Measurements from ENCODE around the gene C6orf132.

Gene C6orf132

DNA sequence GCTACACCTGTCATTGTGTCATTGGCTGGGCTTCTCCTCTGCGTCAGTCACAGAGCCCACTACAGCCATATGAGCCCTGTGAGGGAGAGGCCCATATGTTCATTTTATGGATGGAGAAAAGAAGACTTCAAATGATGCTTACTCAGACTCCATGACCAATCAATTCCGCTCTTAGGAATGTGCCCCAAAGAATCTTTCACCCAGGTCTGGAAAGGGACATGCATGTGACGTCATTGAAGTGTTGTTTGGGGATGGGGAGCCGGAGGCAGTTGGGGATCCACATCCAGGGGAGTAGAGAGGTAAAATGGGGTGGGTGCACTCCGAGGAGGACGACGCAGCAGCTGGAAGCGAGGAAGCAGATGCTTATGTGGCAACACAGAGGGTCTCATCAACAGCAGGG lies 9.6 kb upstream of the C6orf132 start:
- TF ChIP-seq POU2F2 (IDR thresholded peaks at IDR 0.05; ENCODE audit: low read depth, low read length) = no peak
- TF ChIP-seq TAF1 (IDR thresholded peaks at IDR 0.05; ENCODE audit: low read depth, low read length) = no peak
- TF ChIP-seq PAX5 (IDR thresholded peaks at IDR 0.05; ENCODE audit: insufficient read depth, low read length, severe bottlenecking) = no peak
- TF ChIP-seq POLR2A (IDR thresholded peaks at IDR 0.05; ENCODE audit: low read depth, low read length) = no peak
- no peak for TF ChIP-seq SPI1 (IDR thresholded peaks at IDR 0.05; ENCODE audit: low read depth, low read length)
- no peak for TF ChIP-seq POLR2AphosphoS5 (IDR thresholded peaks at IDR 0.05; ENCODE audit: low read depth, low read length)
- no peak for DNase-seq (ENCODE audit: insufficient read length, low spot score)
- no peak for FAIRE-seq

DNA sequence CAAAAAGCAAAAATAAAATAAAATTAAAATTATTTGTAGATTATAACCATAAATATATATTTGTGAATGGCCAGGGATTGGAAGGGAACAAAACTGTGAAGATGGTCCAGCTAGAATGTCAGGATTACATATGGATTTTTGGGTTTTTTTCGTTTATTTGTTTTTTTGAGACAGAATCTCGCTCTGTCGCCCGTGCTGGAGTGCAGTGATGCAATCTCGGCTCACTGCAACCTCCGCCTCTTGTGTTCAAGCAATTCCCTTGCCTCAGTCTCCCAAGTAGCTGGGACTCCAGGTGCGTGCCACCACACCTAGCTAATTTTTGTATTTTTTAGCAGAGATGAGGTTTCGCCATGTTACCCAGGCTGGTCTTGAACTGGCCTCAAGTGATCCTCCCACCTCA lies 7.8 kb upstream of the C6orf132 start:
- no peak for DNase-seq (ENCODE audit: insufficient read length, low spot score)
- no peak for FAIRE-seq
- TF ChIP-seq TAF1 (IDR thresholded peaks at IDR 0.05; ENCODE audit: low read depth, low read length) (no peak), PAX5 (IDR thresholded peaks at IDR 0.05; ENCODE audit: insufficient read depth, low read length, severe bottlenecking) (no peak), POLR2A (IDR thresholded peaks at IDR 0.05; ENCODE audit: low read depth, low read length) (no peak), SPI1 (IDR thresholded peaks at IDR 0.05; ENCODE audit: low read depth, low read length) (no peak), POLR2AphosphoS5 (IDR thresholded peaks at IDR 0.05; ENCODE audit: low read depth, low read length) (no peak), POU2F2 (IDR thresholded peaks at IDR 0.05; ENCODE audit: low read depth, low read length) (no peak)

DNA sequence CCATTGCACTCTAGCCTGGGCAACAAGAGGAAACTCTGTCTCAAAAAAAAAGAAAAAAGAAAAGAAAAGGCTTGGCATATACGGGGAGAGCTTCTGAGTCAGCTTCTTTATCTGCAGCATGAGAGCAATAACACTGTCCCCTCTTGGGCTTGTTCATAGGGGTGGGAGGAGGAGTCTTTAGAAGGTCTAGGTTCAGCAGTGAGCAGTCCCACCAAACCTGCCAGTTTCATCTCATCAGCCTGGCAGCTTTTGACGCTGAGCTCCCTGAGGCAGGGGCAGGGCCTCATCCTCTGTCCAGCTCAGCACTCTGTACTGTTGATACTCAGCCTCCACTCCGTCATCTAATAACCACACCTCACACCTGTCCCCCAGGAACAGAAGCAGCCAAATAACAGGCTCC lies 5.6 kb upstream of the C6orf132 start:
- DNase-seq (ENCODE audit: insufficient read length, low spot score) = no peak
- no peak for FAIRE-seq
- TF ChIP-seq PAX5 (IDR thresholded peaks at IDR 0.05; ENCODE audit: insufficient read depth, low read length, severe bottlenecking) (no peak), SPI1 (IDR thresholded peaks at IDR 0.05; ENCODE audit: low read depth, low read length) (no peak), POLR2AphosphoS5 (IDR thresholded peaks at IDR 0.05; ENCODE audit: low read depth, low read length) (no peak), POU2F2 (IDR thresholded peaks at IDR 0.05; ENCODE audit: low read depth, low read length) (no peak), TAF1 (IDR thresholded peaks at IDR 0.05; ENCODE audit: low read depth, low read length) (no peak), POLR2A (IDR thresholded peaks at IDR 0.05; ENCODE audit: low read depth, low read length) (no peak)

DNA sequence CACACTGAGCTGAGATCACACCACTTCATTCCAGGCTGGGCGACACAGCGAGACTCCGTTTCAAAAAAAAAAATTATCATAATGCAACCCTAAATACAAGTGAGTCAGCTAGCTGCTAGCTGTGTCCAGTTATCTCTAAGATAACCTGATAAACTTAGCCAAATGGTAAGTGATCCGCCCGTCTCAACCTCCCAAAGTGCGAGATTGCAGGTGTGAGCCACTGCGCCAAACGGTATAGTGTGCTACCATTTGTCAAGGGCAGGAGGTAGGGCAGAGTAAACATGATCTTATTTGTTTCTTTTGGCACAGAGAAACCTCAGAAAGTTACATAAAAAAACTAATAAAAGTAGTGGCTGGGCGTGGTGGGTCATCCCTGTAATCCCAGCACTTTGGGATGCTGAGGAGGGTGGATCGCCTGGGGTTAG lies 4.7 kb upstream of the C6orf132 start:
- DNase-seq (ENCODE audit: insufficient read length, low spot score) (no peak), FAIRE-seq (no peak)
- TF ChIP-seq PAX5 (IDR thresholded peaks at IDR 0.05; ENCODE audit: insufficient read depth, low read length, severe bottlenecking) (no peak), SPI1 (IDR thresholded peaks at IDR 0.05; ENCODE audit: low read depth, low read length) (no peak), POU2F2 (IDR thresholded peaks at IDR 0.05; ENCODE audit: low read depth, low read length) (no peak), POLR2A (IDR thresholded peaks at IDR 0.05; ENCODE audit: low read depth, low read length) (no peak), POLR2AphosphoS5 (IDR thresholded peaks at IDR 0.05; ENCODE audit: low read depth, low read length) (no peak), TAF1 (IDR thresholded peaks at IDR 0.05; ENCODE audit: low read depth, low read length) (no peak)

DNA sequence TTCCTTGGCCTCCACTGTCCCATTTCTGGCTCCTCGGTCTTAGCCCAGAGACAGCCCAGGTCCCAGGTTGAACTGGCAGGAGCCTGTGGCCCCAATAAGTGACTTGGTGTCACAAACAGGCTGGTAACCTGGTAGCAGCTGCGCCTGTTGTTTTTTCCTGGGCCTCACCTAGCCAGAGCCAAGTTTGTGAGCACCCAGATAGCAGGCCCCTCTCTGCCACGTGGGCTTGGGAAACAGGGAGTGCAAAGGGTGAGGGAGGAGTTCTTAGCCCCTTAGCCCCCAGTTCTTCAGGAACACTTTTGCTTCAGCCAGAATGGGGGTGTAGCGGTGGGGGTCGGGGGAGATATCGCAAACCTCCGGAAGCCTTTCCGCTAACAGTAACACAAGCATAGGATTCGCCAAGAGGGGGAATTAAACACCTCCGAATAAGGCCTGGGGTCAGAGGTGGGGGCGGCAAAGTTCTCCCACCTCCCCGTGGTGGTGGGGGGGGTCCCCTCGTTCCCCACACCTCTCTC lies 760 bp downstream of the C6orf132 start:
- DNase-seq (ENCODE audit: insufficient read length, low spot score) (no peak), FAIRE-seq (no peak)
- no peak for TF ChIP-seq SPI1 (IDR thresholded peaks at IDR 0.05; ENCODE audit: low read depth, low read length)
- TF ChIP-seq POLR2AphosphoS5 (IDR thresholded peaks at IDR 0.05; ENCODE audit: low read depth, low read length) = no peak
- TF ChIP-seq TAF1 (IDR thresholded peaks at IDR 0.05; ENCODE audit: low read depth, low read length) = no peak
- no peak for TF ChIP-seq POU2F2 (IDR thresholded peaks at IDR 0.05; ENCODE audit: low read depth, low read length)
- TF ChIP-seq PAX5 (IDR thresholded peaks at IDR 0.05; ENCODE audit: insufficient read depth, low read length, severe bottlenecking) = no peak
- TF ChIP-seq POLR2A (IDR thresholded peaks at IDR 0.05; ENCODE audit: low read depth, low read length) = no peak

DNA sequence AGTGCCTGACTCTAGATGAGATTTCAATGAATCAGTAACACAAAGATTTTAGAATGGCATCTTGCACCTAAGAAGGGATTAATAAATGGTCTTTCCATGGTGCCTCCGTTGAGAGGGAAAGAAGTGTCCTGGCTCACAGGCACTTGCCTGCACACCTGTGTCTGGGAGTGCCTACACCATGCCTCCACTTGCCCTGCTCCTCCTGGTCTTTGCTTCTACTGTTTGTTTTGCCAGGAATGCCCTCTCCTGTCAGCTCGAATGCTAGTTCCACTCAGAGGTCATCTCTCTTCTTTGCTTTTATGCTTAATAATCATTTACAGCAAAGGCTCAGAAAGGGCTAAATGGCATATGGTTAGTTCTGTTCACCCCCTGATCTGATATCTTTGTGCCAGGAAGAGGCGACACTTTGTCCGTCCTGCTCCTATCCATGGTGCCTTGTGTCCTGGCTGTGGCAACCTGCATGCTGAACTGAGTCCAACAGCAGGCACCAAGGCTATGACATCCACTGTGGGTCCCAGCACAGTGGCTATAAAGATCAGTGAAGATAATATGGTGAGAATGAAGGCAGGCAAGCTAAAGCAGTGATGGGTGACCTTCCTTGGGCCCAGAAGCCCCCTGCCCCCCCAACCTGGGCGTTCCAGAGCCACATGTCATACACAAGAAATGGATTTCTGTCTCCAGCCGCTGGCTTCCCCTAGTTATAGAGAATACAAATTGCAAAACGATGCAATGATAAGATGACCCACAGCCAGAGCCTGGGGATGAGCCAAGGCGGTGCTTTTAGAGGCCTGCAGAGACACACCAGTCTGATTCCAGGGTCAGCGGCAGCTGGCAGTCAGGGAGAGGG lies 1.4 kb downstream of the C6orf132 start:
- FAIRE-seq = no peak
- TF ChIP-seq PAX5 (IDR thresholded peaks at IDR 0.05; ENCODE audit: insufficient read depth, low read length, severe bottlenecking) = no peak
- no peak for DNase-seq (ENCODE audit: insufficient read length, low spot score)

DNA sequence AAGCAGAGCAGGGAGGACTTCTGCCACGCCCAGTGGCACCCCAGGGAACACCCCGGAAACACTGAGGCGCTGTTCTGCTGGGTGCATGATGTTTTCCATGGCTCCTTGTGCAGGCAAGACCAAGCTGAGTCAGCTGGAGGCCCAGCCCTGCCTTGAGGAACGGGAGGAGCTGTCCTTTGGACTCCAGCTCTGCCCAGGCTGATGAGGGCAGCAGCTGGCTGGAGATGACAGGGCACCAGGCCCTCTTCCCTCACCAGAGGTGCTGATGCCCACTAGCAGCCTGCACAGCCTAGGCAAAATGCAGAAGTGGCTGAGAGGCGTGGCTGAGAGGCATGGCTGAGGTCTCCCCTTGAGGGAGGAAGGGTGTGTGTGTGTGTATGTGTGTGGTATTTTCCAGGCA lies 2.4 kb downstream of the C6orf132 start:
- DNase-seq (ENCODE audit: insufficient read length, low spot score) = no peak
- peak; percentile 62 for TF ChIP-seq SPI1 (IDR thresholded peaks at IDR 0.05; ENCODE audit: low read depth, low read length)
- TF ChIP-seq PAX5 (IDR thresholded peaks at IDR 0.05; ENCODE audit: insufficient read depth, low read length, severe bottlenecking) = no peak
- FAIRE-seq = no peak

DNA sequence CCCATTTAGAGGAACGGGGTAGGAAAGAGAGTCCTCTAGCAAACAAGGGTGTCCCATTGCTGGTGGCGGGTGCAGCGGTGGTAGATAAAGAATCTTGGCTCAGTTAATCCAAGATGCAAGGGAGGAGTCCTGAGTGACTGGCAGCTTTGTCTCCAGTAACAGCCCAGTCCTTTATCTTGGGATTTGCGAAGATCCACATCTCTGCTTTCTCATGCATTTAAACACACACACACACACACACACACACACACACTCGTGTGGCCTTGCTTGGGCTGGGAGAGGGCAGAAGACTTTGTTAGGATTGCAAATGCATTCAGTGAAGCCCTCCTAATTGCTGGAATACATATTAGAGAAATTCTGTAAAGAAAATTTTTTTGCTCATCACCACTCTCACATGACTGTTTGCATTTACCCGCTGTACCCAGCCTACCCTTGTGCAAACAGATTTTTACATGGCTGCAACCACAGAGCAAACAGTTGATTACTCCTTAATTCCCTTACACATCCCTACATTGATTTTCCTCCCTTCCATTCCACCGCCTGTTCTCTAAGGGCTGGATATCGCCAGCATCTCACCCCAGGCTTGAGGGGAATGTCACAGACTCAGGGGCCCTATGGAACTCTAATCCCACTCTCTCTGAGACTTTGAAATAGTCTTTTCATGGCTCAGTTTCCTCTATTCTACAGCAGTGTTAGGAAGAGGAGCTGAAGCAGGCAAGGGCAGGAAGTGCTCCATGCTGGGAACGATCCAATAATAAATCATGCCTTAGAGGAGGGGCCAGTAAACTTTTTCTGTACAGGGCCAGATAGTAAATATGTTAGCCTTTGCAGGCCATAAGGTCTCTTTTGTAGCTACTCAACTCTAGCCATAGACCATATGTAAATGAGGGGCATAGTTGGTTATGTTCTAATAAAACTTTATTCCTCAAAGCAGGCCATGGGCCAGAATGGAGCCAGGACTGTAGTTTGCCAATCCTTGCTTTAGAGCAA lies 3.5 kb downstream of the C6orf132 start:
- FAIRE-seq = no peak
- DNase-seq (ENCODE audit: insufficient read length, low spot score) = no peak
- TF ChIP-seq TAF1 (IDR thresholded peaks at IDR 0.05; ENCODE audit: low read depth, low read length) (no peak), POLR2A (IDR thresholded peaks at IDR 0.05; ENCODE audit: low read depth, low read length) (no peak), POU2F2 (IDR thresholded peaks at IDR 0.05; ENCODE audit: low read depth, low read length) (no peak), SPI1 (IDR thresholded peaks at IDR 0.05; ENCODE audit: low read depth, low read length) (no peak), PAX5 (IDR thresholded peaks at IDR 0.05; ENCODE audit: insufficient read depth, low read length, severe bottlenecking) (no peak), POLR2AphosphoS5 (IDR thresholded peaks at IDR 0.05; ENCODE audit: low read depth, low read length) (no peak)

DNA sequence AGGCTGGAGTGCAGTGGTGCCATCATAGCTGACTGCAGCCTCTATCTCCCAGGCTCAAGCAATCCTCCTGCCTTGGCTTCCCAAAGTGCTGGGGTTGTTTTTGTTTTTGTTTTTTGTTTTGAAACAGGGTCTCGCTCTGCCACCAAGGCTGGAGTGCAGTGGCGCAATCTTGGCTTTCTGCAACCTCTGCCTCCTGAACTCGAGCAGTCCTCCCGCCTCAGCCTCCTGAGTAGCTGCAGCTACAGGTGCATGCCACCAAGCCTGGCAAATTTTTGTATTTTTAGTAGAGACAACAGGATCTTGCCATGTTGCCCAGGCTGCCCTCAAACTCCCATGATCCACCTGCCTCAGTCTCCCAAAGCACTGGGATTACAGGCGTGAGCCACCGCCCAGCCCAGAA lies 4.2 kb downstream of the C6orf132 start:
- no peak for TF ChIP-seq PAX5 (IDR thresholded peaks at IDR 0.05; ENCODE audit: insufficient read depth, low read length, severe bottlenecking)
- no peak for TF ChIP-seq SPI1 (IDR thresholded peaks at IDR 0.05; ENCODE audit: low read depth, low read length)
- TF ChIP-seq POLR2AphosphoS5 (IDR thresholded peaks at IDR 0.05; ENCODE audit: low read depth, low read length) = no peak
- no peak for TF ChIP-seq TAF1 (IDR thresholded peaks at IDR 0.05; ENCODE audit: low read depth, low read length)
- no peak for TF ChIP-seq POLR2A (IDR thresholded peaks at IDR 0.05; ENCODE audit: low read depth, low read length)
- no peak for TF ChIP-seq POU2F2 (IDR thresholded peaks at IDR 0.05; ENCODE audit: low read depth, low read length)
- FAIRE-seq (no peak), DNase-seq (ENCODE audit: insufficient read length, low spot score) (no peak)

Data from GM12891 (cell line).